SK-N-SH treated with all-trans-retinoic acid at 6 μM for 48 hours (cell line): ENCODE data around the gene ASB11.

ENCODE experiments used
- ATAC-seq: fragments of 200-7000 bp; cut with Tn5 transposase; 3 replicates; pipeline ENCODE4 v1.9.1; 2020; ENCODE audit warnings: mild to moderate bottlenecking, moderate library complexity
- ARNTL ChIP-seq: fragments of 450-650 bp; formaldehyde crosslinking; IDR thresholded peaks from 2 replicates; pipeline ENCODE4 v1.5.0; 2020; ENCODE audit warnings: low read depth, mild to moderate bottlenecking, moderate library complexity, borderline replicate concordance
- BACH2 ChIP-seq: fragments of 250-450 bp; sonication (Bioruptor Pico); IDR thresholded peaks from 2 replicates; pipeline ENCODE4 v1.9.0; 2021; ENCODE audit warnings: mild to moderate bottlenecking, borderline replicate concordance
- CSDC2 ChIP-seq: fragments of 250-450 bp; sonication (Bioruptor Pico); IDR thresholded peaks from 2 replicates; pipeline ENCODE4 v1.5.0; 2020; ENCODE audit warnings: mild to moderate bottlenecking, moderate library complexity
- ESRRG ChIP-seq: fragments of 250-450 bp; sonication (Bioruptor Pico); IDR thresholded peaks from 2 replicates; pipeline ENCODE4 v1.6.1; 2021; ENCODE audit warnings: mild to moderate bottlenecking
- ISL1 ChIP-seq: fragments of 250-450 bp; sonication (Bioruptor Pico); IDR thresholded peaks from 2 replicates; pipeline ENCODE4 v2.1.2; 2022; ENCODE audit warnings: mild to moderate bottlenecking, moderate library complexity
- OSR1 ChIP-seq: fragments of 250-450 bp; sonication (Bioruptor Pico); IDR thresholded peaks from 2 replicates; pipeline ENCODE4 v1.8.0; 2022; ENCODE audit warnings: moderate library complexity, mild to moderate bottlenecking, inconsistent platforms
- PPARA ChIP-seq: fragments of 250-450 bp; sonication (Bioruptor Pico); IDR thresholded peaks from 2 replicates; pipeline ENCODE4 v1.5.0; 2020; ENCODE audit warnings: mild to moderate bottlenecking, borderline replicate concordance
- RARB ChIP-seq: fragments of 250-450 bp; sonication (Bioruptor Pico); IDR thresholded peaks from 2 replicates; pipeline ENCODE4 v1.8.0; 2021; ENCODE audit warnings: mild to moderate bottlenecking, moderate library complexity
- SNAI2 ChIP-seq: fragments of 250-450 bp; sonication (Bioruptor Pico); IDR thresholded peaks from 2 replicates; pipeline ENCODE4 v1.5.0; 2020; ENCODE audit warnings: mild to moderate bottlenecking, moderate library complexity
- TCF4 ChIP-seq: fragments of 250-450 bp; sonication (Bioruptor Pico); IDR thresholded peaks from 2 replicates; pipeline ENCODE4 v1.8.0; 2021; ENCODE audit warnings: mild to moderate bottlenecking, moderate library complexity, borderline replicate concordance
- TOX ChIP-seq: fragments of 250-450 bp; sonication (Bioruptor Pico); IDR thresholded peaks from 2 replicates; pipeline ENCODE4 v1.8.0; 2021; ENCODE audit warnings: mild to moderate bottlenecking, moderate library complexity, borderline replicate concordance
- ZC3H10 ChIP-seq: fragments of 250-450 bp; sonication (Bioruptor Pico); IDR thresholded peaks from 2 replicates; pipeline ENCODE4 v1.5.1; 2021; ENCODE audit warnings: mild to moderate bottlenecking, moderate library complexity
- ZFP3 ChIP-seq: fragments of 250-450 bp; sonication (Bioruptor Pico); IDR thresholded peaks from 2 replicates; pipeline ENCODE4 v1.5.0; 2020; ENCODE audit warnings: mild to moderate bottlenecking, moderate library complexity
- ZFP30 ChIP-seq: fragments of 450-650 bp; formaldehyde crosslinking; IDR thresholded peaks from 2 replicates; pipeline ENCODE4 v1.5.0; 2022; ENCODE audit warnings: mild to moderate bottlenecking, moderate library complexity
- ZNF565 ChIP-seq: fragments of 450-650 bp; formaldehyde crosslinking; conservative IDR thresholded peaks from 2 replicates; pipeline ENCODE4 v1.5.0; 2020; ENCODE audit warnings: low read depth, mild to moderate bottlenecking, moderate library complexity
- ZNF70 ChIP-seq: fragments of 450-650 bp; formaldehyde crosslinking; IDR thresholded peaks from 2 replicates; pipeline ENCODE4 v1.5.0; 2020; ENCODE audit warnings: mild to moderate bottlenecking, moderate library complexity
- ZNF8 ChIP-seq: fragments of 450-650 bp; formaldehyde crosslinking; IDR thresholded peaks from 2 replicates; pipeline ENCODE4 v1.5.0; 2020; ENCODE audit warnings: mild to moderate bottlenecking, moderate library complexity
- TF ChIP-seq, protein P1 (sequence below): fragments of 250-450 bp; sonication (Bioruptor Pico); IDR thresholded peaks from 2 replicates; pipeline ENCODE4 v1.5.0; 2020; ENCODE audit warnings: mild to moderate bottlenecking, moderate library complexity
- TF ChIP-seq, protein P2 (sequence below): fragments of 250-450 bp; sonication (Bioruptor Pico); IDR thresholded peaks from 2 replicates; pipeline ENCODE4 v1.5.1; 2021; ENCODE audit warnings: mild to moderate bottlenecking, moderate library complexity
- TF ChIP-seq, protein P3 (sequence below): fragments of 250-450 bp; sonication (Bioruptor Pico); IDR thresholded peaks from 2 replicates; pipeline ENCODE4 v1.8.0; 2020; ENCODE audit warnings: mild to moderate bottlenecking, moderate library complexity, borderline replicate concordance
- TF ChIP-seq, protein P4 (sequence below): fragments of 250-450 bp; sonication (Bioruptor Pico); IDR thresholded peaks from 2 replicates; pipeline ENCODE4 v1.8.0; 2021; ENCODE audit warnings: low read depth, mild to moderate bottlenecking, moderate library complexity, borderline replicate concordance

ASB11 gene

DNA sequence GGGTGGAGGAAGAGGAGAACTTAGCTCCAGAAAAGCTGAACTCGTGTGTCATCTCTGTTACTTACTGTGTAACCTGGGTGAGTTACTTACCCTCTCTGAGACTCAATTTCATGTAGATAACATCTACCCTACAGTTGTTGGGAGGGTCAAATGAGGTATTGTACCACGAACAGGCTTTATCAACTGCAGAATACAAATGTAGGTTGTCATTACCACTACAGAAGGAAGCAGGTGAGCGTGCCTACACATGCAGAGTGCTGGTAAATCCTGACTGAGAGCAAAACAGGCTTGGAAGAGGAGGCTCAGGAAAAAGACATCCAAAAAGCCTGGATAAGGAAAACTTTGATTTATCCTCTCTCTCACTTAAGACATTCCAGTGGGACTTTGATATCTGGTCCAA is 12.7 kb upstream of the ASB11 start:
- ATAC-seq = no peak
- TF ChIP-seq ZNF70 (no peak), ISL1 (CRISPR knock-in tag) (no peak), RARB (CRISPR knock-in tag) (no peak), ZFP30 (CRISPR knock-in tag) (no peak), SNAI2 (CRISPR knock-in tag) (no peak), ZFP3 (CRISPR knock-in tag) (no peak), ARNTL (CRISPR knock-in tag) (no peak), ESRRG (no peak), ZNF8 (CRISPR knock-in tag) (no peak)
- TF ChIP-seq, protein P1, sequence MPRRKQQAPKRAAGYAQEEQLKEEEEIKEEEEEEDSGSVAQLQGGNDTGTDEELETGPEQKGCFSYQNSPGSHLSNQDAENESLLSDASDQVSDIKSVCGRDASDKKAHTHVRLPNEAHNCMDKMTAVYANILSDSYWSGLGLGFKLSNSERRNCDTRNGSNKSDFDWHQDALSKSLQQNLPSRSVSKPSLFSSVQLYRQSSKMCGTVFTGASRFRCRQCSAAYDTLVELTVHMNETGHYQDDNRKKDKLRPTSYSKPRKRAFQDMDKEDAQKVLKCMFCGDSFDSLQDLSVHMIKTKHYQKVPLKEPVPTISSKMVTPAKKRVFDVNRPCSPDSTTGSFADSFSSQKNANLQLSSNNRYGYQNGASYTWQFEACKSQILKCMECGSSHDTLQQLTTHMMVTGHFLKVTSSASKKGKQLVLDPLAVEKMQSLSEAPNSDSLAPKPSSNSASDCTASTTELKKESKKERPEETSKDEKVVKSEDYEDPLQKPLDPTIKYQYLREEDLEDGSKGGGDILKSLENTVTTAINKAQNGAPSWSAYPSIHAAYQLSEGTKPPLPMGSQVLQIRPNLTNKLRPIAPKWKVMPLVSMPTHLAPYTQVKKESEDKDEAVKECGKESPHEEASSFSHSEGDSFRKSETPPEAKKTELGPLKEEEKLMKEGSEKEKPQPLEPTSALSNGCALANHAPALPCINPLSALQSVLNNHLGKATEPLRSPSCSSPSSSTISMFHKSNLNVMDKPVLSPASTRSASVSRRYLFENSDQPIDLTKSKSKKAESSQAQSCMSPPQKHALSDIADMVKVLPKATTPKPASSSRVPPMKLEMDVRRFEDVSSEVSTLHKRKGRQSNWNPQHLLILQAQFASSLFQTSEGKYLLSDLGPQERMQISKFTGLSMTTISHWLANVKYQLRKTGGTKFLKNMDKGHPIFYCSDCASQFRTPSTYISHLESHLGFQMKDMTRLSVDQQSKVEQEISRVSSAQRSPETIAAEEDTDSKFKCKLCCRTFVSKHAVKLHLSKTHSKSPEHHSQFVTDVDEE (CRISPR knock-in tag) = no peak
- TF ChIP-seq, protein P2, sequence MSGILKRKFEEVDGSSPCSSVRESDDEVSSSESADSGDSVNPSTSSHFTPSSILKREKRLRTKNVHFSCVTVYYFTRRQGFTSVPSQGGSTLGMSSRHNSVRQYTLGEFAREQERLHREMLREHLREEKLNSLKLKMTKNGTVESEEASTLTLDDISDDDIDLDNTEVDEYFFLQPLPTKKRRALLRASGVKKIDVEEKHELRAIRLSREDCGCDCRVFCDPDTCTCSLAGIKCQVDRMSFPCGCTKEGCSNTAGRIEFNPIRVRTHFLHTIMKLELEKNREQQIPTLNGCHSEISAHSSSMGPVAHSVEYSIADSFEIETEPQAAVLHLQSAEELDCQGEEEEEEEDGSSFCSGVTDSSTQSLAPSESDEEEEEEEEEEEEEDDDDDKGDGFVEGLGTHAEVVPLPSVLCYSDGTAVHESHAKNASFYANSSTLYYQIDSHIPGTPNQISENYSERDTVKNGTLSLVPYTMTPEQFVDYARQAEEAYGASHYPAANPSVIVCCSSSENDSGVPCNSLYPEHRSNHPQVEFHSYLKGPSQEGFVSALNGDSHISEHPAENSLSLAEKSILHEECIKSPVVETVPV = no peak
- TF ChIP-seq, all 23 proteins: peak for 0

DNA sequence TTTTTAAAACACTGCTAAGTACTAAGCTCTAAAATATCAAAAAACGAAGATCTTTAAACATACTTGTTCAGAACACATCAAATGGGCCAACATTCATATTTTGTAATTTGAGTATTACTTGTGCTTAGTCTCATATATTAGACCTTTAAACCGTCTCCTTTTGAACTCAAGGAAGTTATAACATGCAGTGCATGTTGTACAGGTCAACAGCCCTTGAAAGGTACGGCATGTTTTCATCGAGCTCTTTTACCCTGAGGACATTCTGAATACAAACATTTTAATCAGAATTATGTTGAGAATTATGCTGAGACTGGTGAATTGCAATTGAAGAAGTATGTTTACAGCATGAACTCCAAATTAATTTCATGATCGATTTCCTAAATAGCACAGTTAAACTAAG is 7.0 kb upstream of the ASB11 start:
- no peak for TF ChIP-seq SNAI2 (CRISPR knock-in tag)
- ATAC-seq = no peak

DNA sequence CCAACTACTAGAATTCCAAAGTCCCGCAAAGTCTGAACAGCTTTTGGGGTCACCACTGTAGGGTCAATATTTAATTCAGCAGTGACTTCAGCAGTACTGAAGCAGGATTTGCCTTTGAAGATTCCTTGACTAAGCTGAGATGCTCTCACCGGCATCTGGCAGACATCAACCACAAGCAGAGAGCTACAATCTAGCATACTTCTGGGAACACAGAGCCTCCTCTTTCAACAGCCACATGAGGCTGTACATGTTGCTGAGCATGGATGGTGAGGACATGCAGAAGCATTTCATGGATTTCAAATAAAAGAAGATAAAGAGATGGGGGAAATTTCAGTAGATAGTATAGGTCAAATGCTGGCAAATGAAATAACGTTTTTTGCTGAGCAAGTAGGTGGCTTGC is 6.6 kb upstream of the ASB11 start:
- no peak for ATAC-seq
- TF ChIP-seq TCF4 (CRISPR knock-in tag) (no peak), RARB (CRISPR knock-in tag) (no peak), ZNF8 (CRISPR knock-in tag) (no peak), ZNF565 (no peak), SNAI2 (CRISPR knock-in tag) (no peak), TOX (CRISPR knock-in tag) (no peak), ARNTL (CRISPR knock-in tag) (no peak)

DNA sequence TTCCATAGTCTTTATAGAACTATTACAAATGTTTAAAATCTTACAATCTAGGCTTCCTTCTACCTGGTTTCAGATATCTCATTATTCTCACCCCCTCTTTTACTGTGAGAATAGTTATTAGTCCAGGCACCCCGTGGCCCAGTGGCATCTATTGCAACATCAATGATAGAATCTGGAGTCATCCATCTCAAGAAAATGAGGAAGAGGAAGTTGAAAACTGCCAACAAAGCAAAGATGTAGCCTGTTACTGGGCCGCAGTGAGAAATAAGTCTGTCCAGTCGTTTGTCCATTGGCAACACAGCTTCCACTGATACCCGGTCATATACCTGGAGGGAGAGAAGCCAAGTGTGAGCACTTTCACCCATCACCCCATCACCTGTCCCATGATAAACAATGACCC is 6.0 kb upstream of the ASB11 start:
- no peak for TF ChIP-seq TOX (CRISPR knock-in tag)
- no peak for TF ChIP-seq BACH2 (CRISPR knock-in tag)
- TF ChIP-seq TCF4 (CRISPR knock-in tag) = no peak
- TF ChIP-seq ISL1 (CRISPR knock-in tag) = no peak
- TF ChIP-seq, protein P3, sequence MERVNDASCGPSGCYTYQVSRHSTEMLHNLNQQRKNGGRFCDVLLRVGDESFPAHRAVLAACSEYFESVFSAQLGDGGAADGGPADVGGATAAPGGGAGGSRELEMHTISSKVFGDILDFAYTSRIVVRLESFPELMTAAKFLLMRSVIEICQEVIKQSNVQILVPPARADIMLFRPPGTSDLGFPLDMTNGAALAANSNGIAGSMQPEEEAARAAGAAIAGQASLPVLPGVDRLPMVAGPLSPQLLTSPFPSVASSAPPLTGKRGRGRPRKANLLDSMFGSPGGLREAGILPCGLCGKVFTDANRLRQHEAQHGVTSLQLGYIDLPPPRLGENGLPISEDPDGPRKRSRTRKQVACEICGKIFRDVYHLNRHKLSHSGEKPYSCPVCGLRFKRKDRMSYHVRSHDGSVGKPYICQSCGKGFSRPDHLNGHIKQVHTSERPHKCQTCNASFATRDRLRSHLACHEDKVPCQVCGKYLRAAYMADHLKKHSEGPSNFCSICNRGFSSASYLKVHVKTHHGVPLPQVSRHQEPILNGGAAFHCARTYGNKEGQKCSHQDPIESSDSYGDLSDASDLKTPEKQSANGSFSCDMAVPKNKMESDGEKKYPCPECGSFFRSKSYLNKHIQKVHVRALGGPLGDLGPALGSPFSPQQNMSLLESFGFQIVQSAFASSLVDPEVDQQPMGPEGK (CRISPR knock-in tag) = no peak
- no peak for ATAC-seq

DNA sequence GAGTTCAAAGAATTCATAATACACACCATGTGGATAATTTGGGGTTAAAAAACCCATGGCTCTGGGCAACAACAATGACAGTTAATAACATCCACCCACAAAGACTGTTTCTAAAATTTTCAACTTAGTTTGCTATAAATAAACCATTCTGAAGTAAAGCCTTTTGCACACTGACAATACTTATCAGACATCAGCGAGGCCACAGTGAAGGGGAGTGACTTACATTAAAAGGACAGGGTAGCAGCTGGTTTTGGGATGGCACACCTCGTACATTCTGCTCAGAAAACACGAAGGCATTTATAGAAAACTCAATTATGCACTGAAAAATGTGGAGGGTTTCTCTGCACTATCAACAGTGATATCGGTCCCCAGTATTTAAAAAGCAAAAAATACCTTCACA is 4.9 kb upstream of the ASB11 start:
- no peak for ATAC-seq
- TF ChIP-seq BACH2 (CRISPR knock-in tag) (no peak), OSR1 (CRISPR knock-in tag) (no peak), ISL1 (CRISPR knock-in tag) (no peak), ARNTL (CRISPR knock-in tag) (no peak), TCF4 (CRISPR knock-in tag) (no peak), PPARA (CRISPR knock-in tag) (no peak), CSDC2 (CRISPR knock-in tag) (no peak), ESRRG (no peak), RARB (CRISPR knock-in tag) (no peak), ZC3H10 (CRISPR knock-in tag) (no peak), TOX (CRISPR knock-in tag) (no peak)
- TF ChIP-seq, protein P2 = no peak
- TF ChIP-seq, protein P3 (CRISPR knock-in tag) = no peak
- TF ChIP-seq, protein P4, sequence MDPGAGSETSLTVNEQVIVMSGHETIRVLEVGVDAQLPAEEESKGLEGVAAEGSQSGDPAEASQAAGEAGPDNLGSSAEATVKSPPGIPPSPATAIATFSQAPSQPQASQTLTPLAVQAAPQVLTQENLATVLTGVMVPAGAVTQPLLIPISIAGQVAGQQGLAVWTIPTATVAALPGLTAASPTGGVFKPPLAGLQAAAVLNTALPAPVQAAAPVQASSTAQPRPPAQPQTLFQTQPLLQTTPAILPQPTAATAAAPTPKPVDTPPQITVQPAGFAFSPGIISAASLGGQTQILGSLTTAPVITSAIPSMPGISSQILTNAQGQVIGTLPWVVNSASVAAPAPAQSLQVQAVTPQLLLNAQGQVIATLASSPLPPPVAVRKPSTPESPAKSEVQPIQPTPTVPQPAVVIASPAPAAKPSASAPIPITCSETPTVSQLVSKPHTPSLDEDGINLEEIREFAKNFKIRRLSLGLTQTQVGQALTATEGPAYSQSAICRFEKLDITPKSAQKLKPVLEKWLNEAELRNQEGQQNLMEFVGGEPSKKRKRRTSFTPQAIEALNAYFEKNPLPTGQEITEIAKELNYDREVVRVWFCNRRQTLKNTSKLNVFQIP = no peak
